ENCODE measurements around the gene BTBD18.
"Not testable (repeated sequence)": the region's sequence is repeated elsewhere in the genome, so short reads cannot be mapped to it uniquely, and the experiment has no call there.

Gene BTBD18

GRCh38 chr11:57713835-57714234 is 37.8 kb downstream of the BTBD18 start:
- TF ChIP-seq CTCF (IDR thresholded peaks at IDR 0.05): no peak
- Histone ChIP-seq H3K36me3 (ENCODE audit: control insufficient read depth, insufficient read depth, low read length) (no peaks in the 10 kb centered on the region), H2AFZ (no peak overlapping the region), H3K4me1 (peaks cover 6% of the 10 kb centered on the region), H3K79me2 (peaks cover 31% of the 10 kb centered on the region), H3K27ac (no peak overlapping the region), H3K9ac (no peak overlapping the region), H3K9me3 (ENCODE audit: control insufficient read depth, low read length) (no peaks in the 10 kb centered on the region), H3K4me3 (ENCODE audit: low read depth, low read length) (peak overlapping the region; percentile 77), H3K4me2 (ENCODE audit: low read length) (peak overlapping the region; percentile 49), H3K27me3 (ENCODE audit: control insufficient read depth, insufficient read depth, low read length) (no peaks in the 10 kb centered on the region)

- TF ChIP-seq CTCF (IDR thresholded peaks at IDR 0.05): no peak
- H3K9ac ChIP-seq: peak within 1 kb of the TSS; percentile 21
- H3K27me3 ChIP-seq (ENCODE audit: control insufficient read depth, insufficient read depth, low read length): no peaks in the 10 kb centered on the region
- H2AFZ ChIP-seq: peak within 1 kb of the TSS; percentile 85
- H3K27ac ChIP-seq: peak within 1 kb of the TSS; percentile 86
- no peaks in the 10 kb centered on the region for H3K9me3 ChIP-seq (ENCODE audit: control insufficient read depth, low read length)
- peak within 1 kb of the TSS; percentile 94 for H3K4me3 ChIP-seq (ENCODE audit: low read depth, low read length)
- H3K4me2 ChIP-seq (ENCODE audit: low read length): peak within 1 kb of the TSS; percentile 73
- H3K79me2 ChIP-seq: peaks cover 31% of the 10 kb centered on the region
- peaks cover 6% of the 10 kb centered on the region for H3K4me1 ChIP-seq
- no peaks in the 10 kb centered on the region for H3K36me3 ChIP-seq (ENCODE audit: control insufficient read depth, insufficient read depth, low read length)
Measured at GRCh38 chr11:57712256-57713150, 39.1 kb downstream of the BTBD18 start, which contains the start of gene TMX2. Gene TMX2 (plus strand): TSS chr11:57712593. CDS start chr11:57712619, 26 bp downstream.

GRCh38 chr11:57711414-57712255 is 40.0 kb downstream of the BTBD18 start, which contains the start of gene MED19:
Gene MED19 (minus strand): TSS chr11:57712215. CDS start chr11:57712179, 36 bp downstream.
- Histone ChIP-seq H3K27me3 (ENCODE audit: control insufficient read depth, insufficient read depth, low read length) (no peaks in the 10 kb centered on the region), H3K4me2 (ENCODE audit: low read length) (peak within 1 kb of the TSS; percentile 73), H3K79me2 (peaks cover 31% of the 10 kb centered on the region), H3K27ac (peak within 1 kb of the TSS; percentile 86), H3K4me1 (peaks cover 6% of the 10 kb centered on the region), H3K36me3 (ENCODE audit: control insufficient read depth, insufficient read depth, low read length) (no peaks in the 10 kb centered on the region), H3K9ac (peak within 1 kb of the TSS; percentile 21), H3K4me3 (ENCODE audit: low read depth, low read length) (peak within 1 kb of the TSS; percentile 94), H2AFZ (peak within 1 kb of the TSS; percentile 85), H3K9me3 (ENCODE audit: control insufficient read depth, low read length) (no peaks in the 10 kb centered on the region)
- TF ChIP-seq CTCF (IDR thresholded peaks at IDR 0.05): no peak

GRCh38 chr11:57709802-57710367 is 41.7 kb downstream of the BTBD18 start:
- Histone ChIP-seq H3K27me3 (ENCODE audit: control insufficient read depth, insufficient read depth, low read length) (no peaks in the 10 kb centered on the region), H3K4me1 (peaks cover 6% of the 10 kb centered on the region), H3K36me3 (ENCODE audit: control insufficient read depth, insufficient read depth, low read length) (no peaks in the 10 kb centered on the region), H2AFZ (no peak overlapping the region), H3K4me3 (ENCODE audit: low read depth, low read length) (no peak overlapping the region), H3K27ac (no peak overlapping the region), H3K79me2 (peaks cover 28% of the 10 kb centered on the region), H3K9me3 (ENCODE audit: control insufficient read depth, low read length) (no peaks in the 10 kb centered on the region), H3K4me2 (ENCODE audit: low read length) (no peak overlapping the region), H3K9ac (no peak overlapping the region)
- TF ChIP-seq CTCF (IDR thresholded peaks at IDR 0.05): no peak

- not testable (repeated sequence) for H3K27ac ChIP-seq; H3K4me2 ChIP-seq (ENCODE audit: low read length); H2AFZ ChIP-seq; H3K79me2 ChIP-seq; H3K9me3 ChIP-seq (ENCODE audit: control insufficient read depth, low read length); H3K9ac ChIP-seq; H3K4me3 ChIP-seq (ENCODE audit: low read depth, low read length); H3K27me3 ChIP-seq (ENCODE audit: control insufficient read depth, insufficient read depth, low read length); H3K36me3 ChIP-seq (ENCODE audit: control insufficient read depth, insufficient read depth, low read length); H3K4me1 ChIP-seq
Measured at GRCh38 chr11:57705432-57705831, 46.2 kb downstream of the BTBD18 start.

Data from parathyroid adenoma (tissue), 2 donors.